ENCODE results near the gene NLRP9.

- TF ChIP-seq POLR2A (IDR thresholded peaks at IDR 0.05; ENCODE audit: low read depth, low read length) (no peak), FOS (IDR thresholded peaks at IDR 0.05; ENCODE audit: low read depth, low read length) (no peak), CTCF (conservative IDR thresholded peaks at IDR 0.05; ENCODE audit: low read depth, low read length) (no peak), ELK1 (IDR thresholded peaks at IDR 0.05; ENCODE audit: borderline replicate concordance, low read depth, low read length) (no peak), NFE2L2 (IDR thresholded peaks at IDR 0.05; ENCODE audit: low read depth, low read length) (no peak), RAD21 (IDR thresholded peaks at IDR 0.05; ENCODE audit: low read length) (no peak), RCOR1 (IDR thresholded peaks at IDR 0.05; ENCODE audit: insufficient replicate concordance, low read length) (no peak), MXI1 (IDR thresholded peaks at IDR 0.05; ENCODE audit: borderline replicate concordance, low read depth, low read length) (no peak), BHLHE40 (IDR thresholded peaks at IDR 0.05; ENCODE audit: low read depth, low read length) (no peak), CEBPB (IDR thresholded peaks at IDR 0.05; ENCODE audit: low read depth, low read length) (no peak), USF2 (IDR thresholded peaks at IDR 0.05; ENCODE audit: low read depth, low read length) (no peak), MAZ (IDR thresholded peaks at IDR 0.05; ENCODE audit: borderline replicate concordance, low read depth, low read length) (no peak)
Observed at GRCh38 chr19:55658846-55659459, 79.2 kb downstream of the NLRP9 start.

Measured in IMR-90 (cell line).